RPMI7951 (cell line): ENCODE results near the gene HCN1. TPM values are rescaled to one million over a fixed set of nuclear protein-coding genes. Genes with fewer than 3 reads are reported as not detected.
"Not testable (repeated sequence)": the region's sequence is repeated elsewhere in the genome, so short reads cannot be mapped to it uniquely, and the experiment has no call there.

Experiments
- DNase-seq: peaks from one replicate; pipeline ENCODE4 v3.0.0-alpha.2; 2012; ENCODE audit warnings: low read depth
- total RNA-seq: library from RNA; depleted of rRNA; stranded (reverse); fragments of >200 nt; shearing (Covaris generic); gene quantifications from 2 replicates; pipeline ENCODE4 v1.2.3, GENCODE V29; 2014

HCN1 gene
- total RNA-seq, 1 experiment from 2014 or later, result not detected

- DNase-seq, result no peak
Measured at GRCh38 chr5:45417285-45417998, 278.7 kb downstream of the HCN1 start.

GRCh38 chr5:45414620-45415573 lies 281.3 kb downstream of the HCN1 start:
- DNase-seq, result no peak

DNA sequence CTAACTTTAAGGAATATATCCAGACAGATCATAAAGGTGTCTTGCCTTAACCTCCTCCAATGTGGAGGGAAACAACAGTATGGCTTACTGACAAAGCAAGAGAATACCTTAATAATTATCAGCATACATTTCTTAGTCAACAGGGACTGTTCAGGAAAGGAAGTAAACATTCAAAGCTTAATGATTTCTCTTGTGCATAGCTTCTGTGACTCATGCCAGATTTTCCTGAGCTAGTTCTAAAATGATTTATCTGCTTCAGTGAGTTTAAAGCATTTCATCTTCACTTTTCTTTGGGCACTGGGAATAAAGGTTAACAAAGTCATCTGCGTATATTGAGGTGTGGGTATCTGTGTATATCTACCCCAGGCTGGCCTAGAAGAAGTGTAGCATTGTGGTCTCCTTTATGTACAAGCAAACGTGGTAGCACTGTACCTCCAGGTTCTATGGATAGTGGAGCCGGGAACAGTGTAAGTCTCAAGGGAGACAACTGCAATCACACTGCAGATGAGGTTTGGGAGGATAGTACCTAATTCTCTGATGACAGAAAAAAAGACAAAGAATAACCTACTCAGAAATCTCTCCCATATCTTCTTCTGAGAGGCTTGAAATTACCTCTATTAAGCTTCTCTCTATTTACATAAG lies 284.1 kb downstream of the HCN1 start:
- DNase-seq, result peak; percentile 15

- DNase-seq, result no peak
Measured at GRCh38 chr5:45410304-45410995, 285.7 kb downstream of the HCN1 start.

- no peak for DNase-seq
Measured at GRCh38 chr5:45408067-45408466, 288.1 kb downstream of the HCN1 start.

DNA sequence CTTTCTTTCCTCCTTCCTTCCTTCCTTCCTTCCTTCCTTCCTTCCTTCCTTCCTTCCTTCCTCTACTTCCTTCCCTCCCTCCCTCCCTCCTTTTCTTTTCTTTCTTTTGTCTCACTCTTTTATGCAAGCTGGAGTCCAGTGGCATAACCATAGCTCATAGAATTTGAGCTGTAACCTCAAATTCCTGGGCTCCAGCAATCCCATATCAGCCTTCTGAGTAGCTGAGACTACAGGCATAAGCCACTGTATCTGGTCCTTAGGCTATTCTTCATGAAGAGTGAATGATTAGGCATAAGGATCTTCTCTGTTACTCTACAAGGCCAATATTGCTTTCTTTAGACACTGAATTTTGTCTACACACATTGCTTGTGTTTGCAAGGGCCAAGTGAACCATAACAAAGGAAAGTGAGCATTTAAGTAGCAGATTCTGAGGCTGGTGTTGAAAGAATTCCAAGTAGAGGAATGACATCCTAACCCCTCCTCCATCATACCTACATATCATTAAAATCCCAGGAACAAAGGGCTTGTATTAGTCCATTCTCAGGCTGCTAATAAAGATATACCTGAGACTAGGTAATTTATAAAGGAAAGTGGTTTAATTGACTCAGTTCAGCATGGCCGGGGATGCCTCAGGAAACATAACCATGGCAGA lies 293.2 kb downstream of the HCN1 start:
- DNase-seq, result no peak

DNA sequence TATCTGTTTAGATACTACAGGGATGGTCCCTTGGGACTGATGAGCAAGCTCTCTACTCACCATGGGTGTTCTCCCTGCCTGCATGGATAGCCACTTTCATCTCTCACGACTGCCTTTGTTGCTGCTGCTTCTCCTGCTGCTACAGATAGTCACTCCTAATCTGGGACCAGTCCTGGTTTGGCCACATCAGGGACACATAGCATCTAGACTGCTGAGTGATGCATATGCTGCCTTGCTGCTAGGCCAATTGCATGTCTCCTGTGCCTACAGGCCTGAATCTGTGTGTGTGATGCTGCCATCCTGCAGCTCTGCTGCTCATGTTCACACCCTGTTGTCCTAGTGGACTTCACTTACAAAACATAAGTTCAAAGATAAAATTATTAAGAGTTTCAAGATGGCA lies 297.1 kb downstream of the HCN1 start:
- DNase-seq, result no peak

DNA sequence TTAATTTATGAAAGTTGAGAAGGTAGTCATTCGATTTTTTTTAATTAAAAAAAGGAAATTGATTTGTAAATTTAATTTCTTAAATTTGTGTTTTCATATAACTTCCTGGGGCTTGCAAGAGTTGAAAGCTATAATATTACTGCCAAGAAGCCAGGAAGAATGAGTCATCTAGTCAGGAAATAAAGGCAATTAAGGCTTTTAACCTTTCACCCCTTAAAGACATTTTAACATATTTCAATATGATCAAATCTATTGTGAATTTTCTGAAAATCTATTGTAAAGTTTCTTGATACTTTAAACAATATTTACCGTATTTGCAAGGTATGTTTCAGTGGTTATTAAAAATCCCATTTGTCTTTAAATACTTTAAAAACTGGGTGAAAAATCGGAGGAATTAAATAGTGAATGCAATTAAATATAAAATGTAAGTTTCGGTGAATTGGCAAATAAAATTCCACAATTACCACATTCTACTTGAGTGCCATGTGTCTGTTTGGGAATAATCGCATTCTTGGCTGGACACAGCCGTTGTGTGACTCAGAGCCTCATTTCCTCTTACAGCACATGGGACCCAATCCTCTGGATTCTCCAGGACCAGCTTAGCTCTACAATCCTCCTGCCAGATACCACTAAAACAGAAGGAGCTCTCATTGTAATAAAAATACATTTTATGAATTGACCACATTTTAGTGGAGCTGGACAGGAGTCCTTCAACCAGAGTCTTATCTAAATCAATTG lies 310.7 kb downstream of the HCN1 start:
- peak; percentile 90 for DNase-seq

- DNase-seq, result no peak
Measured at GRCh38 chr5:45383985-45384384, 312.2 kb downstream of the HCN1 start.

DNA sequence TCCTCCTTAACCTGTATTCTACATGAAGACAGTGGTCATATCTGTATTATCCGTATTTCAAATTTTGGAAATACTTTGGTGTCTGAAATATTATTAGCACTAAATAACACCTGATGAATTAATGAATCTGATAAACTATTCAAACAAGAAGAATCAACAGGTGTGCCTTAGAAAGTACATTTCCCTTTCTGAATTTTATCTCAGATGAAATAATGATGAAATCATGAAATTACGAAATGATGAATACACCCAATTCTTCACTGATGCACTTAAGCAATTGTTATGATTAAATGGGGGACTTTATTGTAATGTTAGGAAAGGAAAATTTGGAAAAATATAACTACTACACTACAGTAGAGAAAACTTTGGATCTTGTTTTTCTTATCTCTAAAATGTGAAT lies 313.6 kb downstream of the HCN1 start:
- DNase-seq, result no peak

DNA sequence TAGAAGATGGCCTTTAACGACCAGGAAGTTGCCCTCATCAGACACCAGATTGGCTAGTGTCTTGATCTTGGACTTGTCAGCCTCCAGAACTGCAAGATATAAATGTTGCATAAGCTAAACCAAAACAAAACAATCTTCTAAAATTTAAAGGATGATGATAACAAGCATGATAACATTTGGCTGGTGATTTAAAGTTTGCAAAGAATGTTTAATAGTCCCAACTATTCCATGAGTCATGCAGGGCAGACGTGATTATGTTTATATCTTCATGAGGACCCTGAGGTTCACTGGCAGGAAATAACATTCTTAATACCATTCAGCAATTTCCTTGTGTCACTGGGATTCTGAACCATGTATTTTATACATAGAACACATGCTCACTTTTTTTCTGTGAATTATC lies 319.8 kb downstream of the HCN1 start:
- DNase-seq, result peak; percentile 53

DNA sequence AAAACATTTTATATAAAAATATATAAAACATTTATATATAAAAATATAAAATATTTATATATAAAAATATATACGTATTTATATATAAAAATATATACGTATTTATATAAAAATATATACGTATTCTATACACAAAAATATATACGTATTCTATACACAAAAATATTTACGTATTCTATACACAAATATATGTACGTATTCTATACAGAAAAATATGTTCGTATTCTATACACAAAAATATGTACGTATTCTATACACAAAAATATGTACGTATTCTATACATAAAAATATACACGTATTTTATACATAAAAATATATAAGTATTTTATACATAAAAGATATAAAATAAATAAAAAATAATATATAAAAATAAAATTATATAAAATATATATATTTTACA lies 323.6 kb downstream of the HCN1 start:
- DNase-seq, result no peak

DNA sequence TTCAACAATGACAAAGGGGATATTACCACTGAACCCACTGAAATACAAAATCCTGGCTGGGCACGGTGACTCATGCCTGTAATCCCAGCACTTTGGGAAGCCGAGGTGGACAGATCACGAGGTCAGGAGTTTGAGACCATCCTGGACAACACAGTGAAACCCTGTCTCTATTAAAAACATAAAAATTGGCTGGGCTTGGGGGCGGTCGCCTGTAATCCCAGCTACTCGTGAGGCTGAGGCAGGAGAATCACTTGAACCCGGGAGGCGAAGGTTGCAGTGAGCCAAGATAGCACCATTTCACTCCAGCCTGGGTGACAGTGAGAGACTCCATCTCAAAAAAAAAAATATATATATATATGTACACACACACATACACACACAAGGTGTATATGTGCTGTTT lies 324.8 kb downstream of the HCN1 start:
- DNase-seq, result not testable (repeated sequence)

DNA sequence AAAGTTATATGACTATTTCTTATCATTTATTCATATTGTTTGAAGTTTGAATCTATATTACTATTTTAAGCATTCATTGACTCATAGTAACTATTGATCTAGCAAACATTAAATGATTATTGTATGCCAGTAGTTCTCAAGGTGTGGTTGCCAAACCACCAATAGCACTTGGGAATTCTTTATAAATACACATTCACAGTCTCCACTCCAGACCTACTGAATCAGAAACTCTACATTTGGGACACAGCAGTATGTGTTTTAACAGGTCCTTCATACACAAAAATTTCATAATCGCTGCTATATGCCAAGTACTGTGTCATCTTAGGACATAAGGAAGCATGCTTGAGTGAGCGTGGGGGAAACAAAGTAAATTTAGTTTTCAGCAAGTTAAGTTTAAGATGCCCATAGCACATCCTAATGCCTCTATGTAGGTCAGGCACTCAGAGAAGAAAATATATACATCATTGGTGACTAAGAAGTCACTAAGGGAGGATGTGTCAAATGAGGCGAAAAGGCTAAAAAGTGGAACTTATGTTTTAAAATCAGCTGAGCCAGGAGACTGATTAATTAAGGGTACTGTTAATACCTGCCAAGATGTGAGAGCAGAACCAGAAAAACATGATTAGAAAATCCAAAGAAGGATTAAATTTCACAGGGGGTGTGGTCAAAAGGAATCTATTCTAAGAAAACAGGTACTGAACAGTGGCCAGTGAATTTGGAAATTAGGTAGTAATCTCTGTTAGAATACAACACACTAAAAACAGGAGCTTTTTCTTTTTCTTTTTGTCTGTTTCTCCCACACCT lies 340.8 kb downstream of the HCN1 start:
- DNase-seq, result no peak

GRCh38 chr5:45336464-45336863 lies 359.7 kb downstream of the HCN1 start:
- no peak for DNase-seq

GRCh38 chr5:45335978-45336377 lies 360.2 kb downstream of the HCN1 start:
- DNase-seq, result no peak

- DNase-seq, result no peak
Measured at GRCh38 chr5:45335346-45335745, 360.8 kb downstream of the HCN1 start.

- DNase-seq, result no peak
Measured at GRCh38 chr5:45334939-45335338, 361.2 kb downstream of the HCN1 start.

DNA sequence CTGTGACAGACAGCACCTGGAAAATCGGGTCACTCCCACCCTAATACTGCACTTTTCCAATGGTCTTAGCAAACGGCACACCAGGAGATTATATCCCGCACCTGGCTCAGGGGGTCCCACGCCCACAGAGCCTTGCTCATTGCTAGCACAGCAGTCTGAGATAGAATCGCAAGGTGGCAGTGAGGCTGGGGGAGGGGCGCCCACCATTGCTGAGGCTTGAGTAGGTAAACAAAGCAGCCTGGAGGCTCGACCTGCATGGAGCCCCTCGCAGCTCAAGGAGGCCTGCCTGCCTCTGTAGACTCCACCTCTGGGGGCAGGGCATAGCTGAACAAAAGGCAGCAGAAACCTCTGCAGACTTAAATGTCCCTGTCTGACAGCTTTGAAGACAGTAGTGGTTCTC lies 383.6 kb downstream of the HCN1 start:
- DNase-seq, result not testable (repeated sequence)

- DNase-seq, result no peak
Measured at GRCh38 chr5:45295231-45295630, 400.9 kb downstream of the HCN1 start.
